KMS-11 (cell line): ENCODE measurements around the gene ZNF611.
"Not testable (repeated sequence)": the region's sequence is repeated elsewhere in the genome, so short reads cannot be mapped to it uniquely, and the experiment has no call there.

Source experiments
- H2AFZ ChIP-seq: fragments of 200-600 bp; sonication (generic); 2 replicates; pipeline ENCODE4 v1.6.1; 2016; ENCODE audit warnings: antibody characterized with exemption, mixed run types, low read depth
- H3K27ac ChIP-seq: fragments of 200-600 bp; sonication (generic); 2 replicates; pipeline ENCODE4 v1.6.1; 2016; ENCODE audit warnings: mild to moderate bottlenecking, mixed run types
- H3K27me3 ChIP-seq: fragments of 200-600 bp; sonication (generic); 2 replicates; pipeline ENCODE4 v1.6.1; 2017; ENCODE audit warnings: mild to moderate bottlenecking, low read depth, mixed run types, moderate library complexity; ENCODE audit not compliant: insufficient read depth
- H3K36me3 ChIP-seq: fragments of 200-600 bp; sonication (generic); 2 replicates; pipeline ENCODE4 v1.6.1; 2017; ENCODE audit warnings: mild to moderate bottlenecking, mixed run types; ENCODE audit not compliant: insufficient read depth
- H3K4me1 ChIP-seq: fragments of 200-600 bp; sonication (generic); 2 replicates; pipeline ENCODE4 v1.6.1; 2016; ENCODE audit warnings: mild to moderate bottlenecking, low read depth, mixed run types; ENCODE audit not compliant: poor library complexity, severe bottlenecking
- H3K4me2 ChIP-seq: fragments of 200-600 bp; sonication (generic); 2 replicates; pipeline ENCODE4 v1.7.0; 2016; ENCODE audit warnings: mild to moderate bottlenecking, mixed run types
- H3K4me3 ChIP-seq: fragments of 200-600 bp; sonication (generic); IDR thresholded peaks from 2 replicates; pipeline ENCODE4 v1.6.1; 2017; ENCODE audit warnings: low read depth, low read length, mixed read lengths; ENCODE audit not compliant: insufficient read depth
- H3K79me2 ChIP-seq: fragments of 200-600 bp; sonication (generic); 2 replicates; pipeline ENCODE4 v1.6.1; 2016; ENCODE audit warnings: low read depth, mixed run types; ENCODE audit not compliant: insufficient read depth
- H3K9ac ChIP-seq: fragments of 200-600 bp; sonication (generic); 2 replicates; pipeline ENCODE4 v1.6.1; 2016; ENCODE audit warnings: mild to moderate bottlenecking, mixed run types
- H4K20me1 ChIP-seq: fragments of 200-600 bp; sonication (generic); 2 replicates; pipeline ENCODE4 v1.6.1; 2016; ENCODE audit warnings: mild to moderate bottlenecking, mixed run types; ENCODE audit not compliant: insufficient read depth
- CTCF ChIP-seq: fragments of 200-600 bp; sonication (generic); conservative IDR thresholded peaks from 2 replicates; pipeline ENCODE4 v1.6.1; 2017; ENCODE audit warnings: low read depth, mild to moderate bottlenecking, antibody characterized with exemption, low read length, moderate library complexity, mixed read lengths

ZNF611 gene

GRCh38 chr19:52695996-52696395 lies 38.8 kb downstream of the ZNF611 start:
- no peak for TF ChIP-seq CTCF
- Histone ChIP-seq H3K9ac (no peak overlapping the region), H3K4me1 (no peaks in the 10 kb centered on the region), H3K36me3 (no peaks in the 10 kb centered on the region), H3K4me2 (no peak overlapping the region), H3K4me3 (no peak overlapping the region), H3K79me2 (no peaks in the 10 kb centered on the region), H2AFZ (no peak overlapping the region), H4K20me1 (no peaks in the 10 kb centered on the region), H3K27me3 (no peaks in the 10 kb centered on the region), H3K27ac (no peak overlapping the region)

GRCh38 chr19:52694921-52695320 lies 39.9 kb downstream of the ZNF611 start:
- no peak overlapping the region for H3K27ac ChIP-seq
- no peak overlapping the region for H3K4me2 ChIP-seq
- no peak overlapping the region for H2AFZ ChIP-seq
- no peaks in the 10 kb centered on the region for H3K27me3 ChIP-seq
- H3K79me2 ChIP-seq = no peaks in the 10 kb centered on the region
- H4K20me1 ChIP-seq = no peaks in the 10 kb centered on the region
- no peaks in the 10 kb centered on the region for H3K36me3 ChIP-seq
- H3K9ac ChIP-seq = no peak overlapping the region
- no peak overlapping the region for H3K4me3 ChIP-seq
- no peak for TF ChIP-seq CTCF
- H3K4me1 ChIP-seq = no peaks in the 10 kb centered on the region

DNA sequence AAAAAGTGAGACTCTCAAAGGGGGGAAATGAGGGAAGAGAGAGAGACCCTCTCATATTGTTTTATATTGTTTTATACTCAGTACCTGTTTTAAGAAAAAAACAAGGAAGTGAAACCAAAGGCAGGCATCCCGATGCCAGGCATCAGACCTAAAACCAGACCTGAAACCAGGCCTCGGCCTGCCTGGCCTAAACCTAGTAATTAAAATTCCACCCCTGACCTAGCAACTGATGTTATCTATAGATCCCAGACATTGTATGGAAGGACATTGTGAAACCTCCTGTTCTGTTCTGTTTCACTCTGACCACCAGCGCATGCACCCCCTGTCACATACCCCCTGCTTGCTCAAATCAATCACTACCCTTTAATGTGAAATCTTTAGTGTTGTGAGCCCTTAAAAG lies 40.6 kb downstream of the ZNF611 start:
- not testable (repeated sequence) for H2AFZ ChIP-seq, H3K4me1 ChIP-seq, H3K4me2 ChIP-seq, H3K79me2 ChIP-seq, H3K27me3 ChIP-seq, H3K4me3 ChIP-seq, H4K20me1 ChIP-seq, H3K9ac ChIP-seq, H3K27ac ChIP-seq, H3K36me3 ChIP-seq

- no peak for TF ChIP-seq CTCF
- Histone ChIP-seq H3K79me2 (no peaks in the 10 kb centered on the region), H3K27ac (no peak overlapping the region), H2AFZ (no peak overlapping the region), H4K20me1 (no peaks in the 10 kb centered on the region), H3K36me3 (no peaks in the 10 kb centered on the region), H3K27me3 (no peaks in the 10 kb centered on the region), H3K4me1 (no peaks in the 10 kb centered on the region), H3K4me2 (no peak overlapping the region), H3K4me3 (no peak overlapping the region), H3K9ac (no peak overlapping the region)
Observed at GRCh38 chr19:52692431-52693008, 42.3 kb downstream of the ZNF611 start.

GRCh38 chr19:52691737-52692136 lies 43.1 kb downstream of the ZNF611 start:
- Histone ChIP-seq H3K9ac (no peak overlapping the region), H3K36me3 (no peaks in the 10 kb centered on the region), H3K4me1 (no peaks in the 10 kb centered on the region), H3K79me2 (no peaks in the 10 kb centered on the region), H3K27me3 (no peaks in the 10 kb centered on the region), H3K4me3 (no peak overlapping the region), H4K20me1 (no peaks in the 10 kb centered on the region), H2AFZ (no peak overlapping the region), H3K4me2 (no peak overlapping the region), H3K27ac (no peak overlapping the region)
- no peak for TF ChIP-seq CTCF
